ENCODE results near the gene TGFA. TPM values are rescaled to one million over a fixed set of nuclear protein-coding genes. Genes with fewer than 3 reads are reported as not detected.

Gene TGFA
- total RNA-seq, 1 donor: not detected

DNA sequence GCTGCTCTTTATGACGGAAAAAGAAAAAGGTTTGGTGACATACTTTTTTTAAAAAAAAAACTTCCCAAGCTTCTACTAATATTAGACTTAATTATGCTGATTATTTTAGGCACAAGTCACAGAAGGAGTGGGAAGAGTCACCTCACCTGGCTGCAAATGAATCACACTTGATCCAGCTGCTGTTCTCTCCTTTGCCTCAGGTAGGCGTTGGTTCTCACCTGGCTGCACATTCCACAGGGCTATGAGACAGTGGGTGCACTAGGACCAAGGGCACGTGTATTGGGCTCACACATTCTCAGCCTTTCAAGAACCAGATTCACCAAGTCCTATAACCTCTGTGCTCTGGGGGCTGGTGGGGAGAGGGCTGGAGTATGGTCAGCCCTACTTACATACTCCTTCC is 93.3 kb downstream of the TGFA start:
- TF ChIP-seq, protein P1, sequence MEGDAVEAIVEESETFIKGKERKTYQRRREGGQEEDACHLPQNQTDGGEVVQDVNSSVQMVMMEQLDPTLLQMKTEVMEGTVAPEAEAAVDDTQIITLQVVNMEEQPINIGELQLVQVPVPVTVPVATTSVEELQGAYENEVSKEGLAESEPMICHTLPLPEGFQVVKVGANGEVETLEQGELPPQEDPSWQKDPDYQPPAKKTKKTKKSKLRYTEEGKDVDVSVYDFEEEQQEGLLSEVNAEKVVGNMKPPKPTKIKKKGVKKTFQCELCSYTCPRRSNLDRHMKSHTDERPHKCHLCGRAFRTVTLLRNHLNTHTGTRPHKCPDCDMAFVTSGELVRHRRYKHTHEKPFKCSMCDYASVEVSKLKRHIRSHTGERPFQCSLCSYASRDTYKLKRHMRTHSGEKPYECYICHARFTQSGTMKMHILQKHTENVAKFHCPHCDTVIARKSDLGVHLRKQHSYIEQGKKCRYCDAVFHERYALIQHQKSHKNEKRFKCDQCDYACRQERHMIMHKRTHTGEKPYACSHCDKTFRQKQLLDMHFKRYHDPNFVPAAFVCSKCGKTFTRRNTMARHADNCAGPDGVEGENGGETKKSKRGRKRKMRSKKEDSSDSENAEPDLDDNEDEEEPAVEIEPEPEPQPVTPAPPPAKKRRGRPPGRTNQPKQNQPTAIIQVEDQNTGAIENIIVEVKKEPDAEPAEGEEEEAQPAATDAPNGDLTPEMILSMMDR (IDR thresholded peaks at IDR 0.05; ENCODE audit: extremely low read depth, low read depth, low read length): no peak
- Histone ChIP-seq H3K79me2 (ENCODE audit: insufficient read depth, low read length) (no peaks in the 10 kb centered on the region), H3K4me1 (ENCODE audit: insufficient read depth, low read length) (no peaks in the 10 kb centered on the region), H3K27me3 (ENCODE audit: insufficient read depth, low read length) (peaks cover 10% of the 10 kb centered on the region), H4K20me1 (ENCODE audit: insufficient read depth, low read length) (no peaks in the 10 kb centered on the region), H3K27ac (ENCODE audit: low read depth, low read length) (no peak overlapping the region), H3K4me2 (ENCODE audit: insufficient read depth, low read length) (no peak overlapping the region), H3K9me3 (ENCODE audit: low read depth, low read length) (no peaks in the 10 kb centered on the region), H3K4me3 (ENCODE audit: insufficient read depth, low read length) (no peak overlapping the region), H2AFZ (ENCODE audit: low read length) (no peak overlapping the region), H3K36me3 (ENCODE audit: insufficient read depth, low read length) (no peaks in the 10 kb centered on the region)
- no peak for DNase-seq (ENCODE audit: insufficient read length, low spot score, missing footprints)

DNA sequence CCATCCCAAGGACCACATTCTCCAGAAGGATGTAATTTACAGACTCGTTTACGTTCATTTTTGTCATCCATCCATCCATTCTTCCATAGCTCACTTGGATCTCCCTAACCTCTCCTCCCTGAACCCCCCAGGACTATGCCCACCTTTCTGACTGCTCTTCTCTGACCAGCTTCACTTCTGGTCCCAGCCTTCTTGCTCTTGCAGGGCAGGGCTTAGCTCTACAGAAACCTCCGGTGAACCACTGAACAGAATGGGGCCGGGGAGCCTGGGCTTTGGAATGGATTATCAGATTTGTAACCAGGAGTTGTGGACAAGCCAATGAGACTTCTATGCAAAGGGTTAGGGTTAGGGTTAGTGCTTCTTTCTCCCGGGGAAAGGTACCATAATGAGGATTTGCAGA is 95.0 kb downstream of the TGFA start:
- H4K20me1 ChIP-seq (ENCODE audit: insufficient read depth, low read length): no peaks in the 10 kb centered on the region
- H3K4me2 ChIP-seq (ENCODE audit: insufficient read depth, low read length): no peak overlapping the region
- H3K4me1 ChIP-seq (ENCODE audit: insufficient read depth, low read length): no peaks in the 10 kb centered on the region
- H3K27ac ChIP-seq (ENCODE audit: low read depth, low read length): no peak overlapping the region
- H3K79me2 ChIP-seq (ENCODE audit: insufficient read depth, low read length): no peaks in the 10 kb centered on the region
- no peak overlapping the region for H3K4me3 ChIP-seq (ENCODE audit: insufficient read depth, low read length)
- peaks cover 13% of the 10 kb centered on the region for H3K27me3 ChIP-seq (ENCODE audit: insufficient read depth, low read length)
- H3K36me3 ChIP-seq (ENCODE audit: insufficient read depth, low read length): no peaks in the 10 kb centered on the region
- H2AFZ ChIP-seq (ENCODE audit: low read length): no peak overlapping the region
- no peak for DNase-seq (ENCODE audit: insufficient read length, low spot score, missing footprints)
- no peaks in the 10 kb centered on the region for H3K9me3 ChIP-seq (ENCODE audit: low read depth, low read length)
- TF ChIP-seq, protein P1 (IDR thresholded peaks at IDR 0.05; ENCODE audit: extremely low read depth, low read depth, low read length): no peak

DNA sequence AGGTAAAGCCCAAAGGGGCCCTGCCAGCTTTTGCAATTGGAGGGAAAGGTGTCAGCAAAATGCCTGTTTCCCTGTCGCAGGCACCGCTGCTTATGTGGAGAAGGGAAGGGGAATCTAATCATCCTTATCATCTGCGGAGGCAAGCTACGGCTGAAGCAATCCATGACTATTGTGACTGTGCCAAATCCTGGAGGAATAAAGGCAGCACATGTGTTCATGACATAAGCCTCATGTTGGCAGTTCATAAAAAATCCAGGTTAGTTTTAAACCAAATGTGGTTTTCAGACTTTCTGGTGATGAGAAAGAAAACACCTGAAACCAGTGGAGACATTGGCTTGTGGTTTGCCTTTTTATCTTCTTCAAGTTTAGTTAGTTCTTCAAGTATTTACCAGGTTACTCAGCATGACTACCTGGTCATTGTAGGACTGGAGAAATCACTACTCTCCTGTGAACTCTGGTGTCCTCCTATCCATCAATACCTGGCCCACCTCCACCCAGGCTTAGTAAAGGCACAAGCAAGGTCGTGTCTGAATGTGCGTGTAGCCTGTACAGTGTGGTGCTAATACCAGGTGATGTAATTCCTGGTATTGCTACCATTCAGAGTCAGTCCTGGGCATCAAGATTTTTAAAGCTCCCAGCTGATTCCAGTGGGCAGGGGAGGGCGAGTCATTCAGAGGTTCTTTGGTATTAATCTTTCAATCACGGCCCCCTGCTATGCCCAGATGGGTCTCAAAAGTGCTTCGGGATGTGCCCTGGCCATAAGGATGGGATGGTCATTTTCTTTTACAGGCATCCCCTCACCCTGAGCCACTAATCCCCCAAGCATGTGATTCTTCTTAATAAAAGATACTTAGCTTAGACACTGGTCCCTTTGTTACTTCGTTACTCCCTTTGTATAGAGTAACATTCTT is 96.8 kb downstream of the TGFA start:
- Histone ChIP-seq H3K79me2 (ENCODE audit: insufficient read depth, low read length) (no peaks in the 10 kb centered on the region), H3K9me3 (ENCODE audit: low read depth, low read length) (no peaks in the 10 kb centered on the region), H4K20me1 (ENCODE audit: insufficient read depth, low read length) (no peaks in the 10 kb centered on the region), H3K4me3 (ENCODE audit: insufficient read depth, low read length) (no peak overlapping the region), H3K36me3 (ENCODE audit: insufficient read depth, low read length) (no peaks in the 10 kb centered on the region), H3K27me3 (ENCODE audit: insufficient read depth, low read length) (peaks cover 12% of the 10 kb centered on the region), H2AFZ (ENCODE audit: low read length) (no peak overlapping the region), H3K4me2 (ENCODE audit: insufficient read depth, low read length) (no peak overlapping the region), H3K27ac (ENCODE audit: low read depth, low read length) (no peak overlapping the region), H3K4me1 (ENCODE audit: insufficient read depth, low read length) (no peaks in the 10 kb centered on the region)
- TF ChIP-seq, protein P1 (IDR thresholded peaks at IDR 0.05; ENCODE audit: extremely low read depth, low read depth, low read length): no peak
- no peak for DNase-seq (ENCODE audit: insufficient read length, low spot score, missing footprints)

DNA sequence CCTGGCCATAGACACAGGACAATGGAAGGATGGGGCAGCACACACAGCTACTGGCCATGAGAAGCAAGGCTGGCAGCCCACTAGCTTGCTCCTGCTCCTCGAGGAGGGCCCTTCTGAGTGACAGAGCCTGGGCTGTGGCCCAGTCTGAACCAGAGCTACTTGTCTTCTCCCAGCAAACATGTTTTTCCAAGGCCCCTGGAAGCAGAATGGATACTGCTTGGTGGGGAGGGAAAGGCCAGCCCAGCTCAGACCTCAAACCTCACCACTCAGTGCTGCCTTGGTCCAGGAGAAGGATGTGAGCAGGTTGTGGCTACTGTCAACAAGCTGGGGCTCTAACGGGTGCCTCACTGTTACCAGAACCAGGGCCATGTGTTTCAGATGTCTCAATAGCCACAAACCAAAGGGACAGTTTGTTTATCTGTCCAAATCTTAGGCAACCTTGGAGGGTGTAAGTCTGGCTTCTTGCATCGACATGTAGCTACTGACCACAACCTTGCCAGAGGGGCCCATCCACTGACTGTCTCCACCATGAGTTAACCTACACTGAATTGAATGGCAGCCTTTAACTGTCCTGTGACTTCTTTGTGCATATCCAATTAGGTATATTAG is 98.6 kb downstream of the TGFA start:
- Histone ChIP-seq H2AFZ (ENCODE audit: low read length) (no peak overlapping the region), H3K4me2 (ENCODE audit: insufficient read depth, low read length) (no peak overlapping the region), H3K36me3 (ENCODE audit: insufficient read depth, low read length) (no peaks in the 10 kb centered on the region), H3K27me3 (ENCODE audit: insufficient read depth, low read length) (peaks cover 13% of the 10 kb centered on the region), H3K27ac (ENCODE audit: low read depth, low read length) (no peak overlapping the region), H3K4me3 (ENCODE audit: insufficient read depth, low read length) (no peak overlapping the region), H3K79me2 (ENCODE audit: insufficient read depth, low read length) (no peaks in the 10 kb centered on the region), H4K20me1 (ENCODE audit: insufficient read depth, low read length) (no peaks in the 10 kb centered on the region), H3K4me1 (ENCODE audit: insufficient read depth, low read length) (no peaks in the 10 kb centered on the region), H3K9me3 (ENCODE audit: low read depth, low read length) (no peaks in the 10 kb centered on the region)
- DNase-seq (ENCODE audit: insufficient read length, low spot score, missing footprints): no peak
- TF ChIP-seq, protein P1 (IDR thresholded peaks at IDR 0.05; ENCODE audit: extremely low read depth, low read depth, low read length): no peak
